IMR-90 (cell line): ENCODE results near the gene GAS7.

ENCODE experiments used
- BHLHE40 ChIP-seq: fragments of 150-350 bp; IDR thresholded peaks from 2 replicates; pipeline ENCODE4 v1.6.1; 2016; ENCODE audit warnings: mild to moderate bottlenecking, low read depth, low read length
- FOS ChIP-seq: fragments of 150-350 bp; IDR thresholded peaks from 2 replicates; pipeline ENCODE4 v1.6.1; 2016; ENCODE audit warnings: low read depth, low read length
- MXI1 ChIP-seq: IDR thresholded peaks from 2 replicates; pipeline ENCODE4 v1.6.1; 2012; ENCODE audit warnings: low read depth, mild to moderate bottlenecking, low read length, moderate library complexity, borderline replicate concordance
- POLR2A ChIP-seq: IDR thresholded peaks from 2 replicates; pipeline ENCODE4 v1.6.1; 2012; ENCODE audit warnings: mild to moderate bottlenecking, low read depth, low read length
- RAD21 ChIP-seq: IDR thresholded peaks from 2 replicates; pipeline ENCODE4 v1.6.1; 2012; ENCODE audit warnings: low read length, improper control_type of control experiment
- RCOR1 ChIP-seq: IDR thresholded peaks from 2 replicates; pipeline ENCODE4 v1.6.1; 2012; ENCODE audit warnings: mild to moderate bottlenecking, low read length, improper control_type of control experiment; ENCODE audit not compliant: insufficient replicate concordance
- RFX5 ChIP-seq: IDR thresholded peaks from 2 replicates; pipeline ENCODE4 v1.8.0; 2012; ENCODE audit warnings: low read depth, mild to moderate bottlenecking, low read length, moderate library complexity
- TF ChIP-seq, protein P1 (sequence below): conservative IDR thresholded peaks from 2 replicates; pipeline ENCODE4 v1.5.1; 2012; ENCODE audit warnings: mild to moderate bottlenecking, low read depth, low read length, improper control_type of control experiment
- TF ChIP-seq, protein P2 (sequence below): fragments of 150-350 bp; IDR thresholded peaks from 2 replicates; pipeline ENCODE4 v1.6.1; 2017; ENCODE audit warnings: mild to moderate bottlenecking, antibody characterized with exemption, low read length, low read depth
- TF ChIP-seq, protein P3 (sequence below): fragments of 150-350 bp; IDR thresholded peaks from 2 replicates; pipeline ENCODE4 v1.6.1; 2016; ENCODE audit warnings: low read depth, mild to moderate bottlenecking, low read length, moderate library complexity, borderline replicate concordance

DNA sequence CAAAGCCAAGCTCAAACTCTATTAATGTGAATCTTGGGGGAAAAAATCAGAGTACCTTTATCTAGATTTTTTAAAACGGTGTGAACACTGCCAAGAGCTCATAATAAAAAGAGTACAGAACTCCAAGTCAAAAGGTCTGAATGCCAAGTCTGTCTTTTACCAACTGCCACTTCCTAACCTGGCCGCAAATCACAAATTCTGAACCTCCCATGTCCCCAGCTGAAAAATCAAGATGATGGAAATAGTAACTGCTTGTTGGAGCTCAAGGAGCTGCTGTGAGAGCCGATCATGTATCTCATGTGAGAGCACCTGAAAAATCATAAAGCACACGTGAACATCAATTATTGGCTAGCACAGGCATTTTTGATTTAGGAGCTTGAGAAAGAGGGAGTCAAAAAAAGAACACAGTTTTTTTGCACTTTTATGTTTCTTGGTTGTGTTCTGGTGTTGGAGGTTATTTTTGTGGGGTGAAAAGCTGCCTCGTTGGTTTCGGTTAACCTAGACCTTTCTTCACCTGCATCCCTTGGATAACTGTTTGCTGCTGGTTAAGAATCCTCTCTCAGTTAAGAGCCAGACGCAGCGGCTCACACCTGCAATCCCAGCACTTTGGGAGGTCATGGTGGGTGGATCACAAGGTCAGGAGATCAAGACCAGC, 50.5 kb downstream of the GAS7 start:
- TF ChIP-seq BHLHE40 (no peak), RCOR1 (no peak), MXI1 (no peak), RAD21 (no peak), POLR2A (no peak), RFX5 (no peak), FOS (no peak)
- TF ChIP-seq, protein P1, sequence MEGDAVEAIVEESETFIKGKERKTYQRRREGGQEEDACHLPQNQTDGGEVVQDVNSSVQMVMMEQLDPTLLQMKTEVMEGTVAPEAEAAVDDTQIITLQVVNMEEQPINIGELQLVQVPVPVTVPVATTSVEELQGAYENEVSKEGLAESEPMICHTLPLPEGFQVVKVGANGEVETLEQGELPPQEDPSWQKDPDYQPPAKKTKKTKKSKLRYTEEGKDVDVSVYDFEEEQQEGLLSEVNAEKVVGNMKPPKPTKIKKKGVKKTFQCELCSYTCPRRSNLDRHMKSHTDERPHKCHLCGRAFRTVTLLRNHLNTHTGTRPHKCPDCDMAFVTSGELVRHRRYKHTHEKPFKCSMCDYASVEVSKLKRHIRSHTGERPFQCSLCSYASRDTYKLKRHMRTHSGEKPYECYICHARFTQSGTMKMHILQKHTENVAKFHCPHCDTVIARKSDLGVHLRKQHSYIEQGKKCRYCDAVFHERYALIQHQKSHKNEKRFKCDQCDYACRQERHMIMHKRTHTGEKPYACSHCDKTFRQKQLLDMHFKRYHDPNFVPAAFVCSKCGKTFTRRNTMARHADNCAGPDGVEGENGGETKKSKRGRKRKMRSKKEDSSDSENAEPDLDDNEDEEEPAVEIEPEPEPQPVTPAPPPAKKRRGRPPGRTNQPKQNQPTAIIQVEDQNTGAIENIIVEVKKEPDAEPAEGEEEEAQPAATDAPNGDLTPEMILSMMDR = no peak
- TF ChIP-seq, protein P2, sequence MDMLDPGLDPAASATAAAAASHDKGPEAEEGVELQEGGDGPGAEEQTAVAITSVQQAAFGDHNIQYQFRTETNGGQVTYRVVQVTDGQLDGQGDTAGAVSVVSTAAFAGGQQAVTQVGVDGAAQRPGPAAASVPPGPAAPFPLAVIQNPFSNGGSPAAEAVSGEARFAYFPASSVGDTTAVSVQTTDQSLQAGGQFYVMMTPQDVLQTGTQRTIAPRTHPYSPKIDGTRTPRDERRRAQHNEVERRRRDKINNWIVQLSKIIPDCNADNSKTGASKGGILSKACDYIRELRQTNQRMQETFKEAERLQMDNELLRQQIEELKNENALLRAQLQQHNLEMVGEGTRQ = no peak
- TF ChIP-seq, protein P3, sequence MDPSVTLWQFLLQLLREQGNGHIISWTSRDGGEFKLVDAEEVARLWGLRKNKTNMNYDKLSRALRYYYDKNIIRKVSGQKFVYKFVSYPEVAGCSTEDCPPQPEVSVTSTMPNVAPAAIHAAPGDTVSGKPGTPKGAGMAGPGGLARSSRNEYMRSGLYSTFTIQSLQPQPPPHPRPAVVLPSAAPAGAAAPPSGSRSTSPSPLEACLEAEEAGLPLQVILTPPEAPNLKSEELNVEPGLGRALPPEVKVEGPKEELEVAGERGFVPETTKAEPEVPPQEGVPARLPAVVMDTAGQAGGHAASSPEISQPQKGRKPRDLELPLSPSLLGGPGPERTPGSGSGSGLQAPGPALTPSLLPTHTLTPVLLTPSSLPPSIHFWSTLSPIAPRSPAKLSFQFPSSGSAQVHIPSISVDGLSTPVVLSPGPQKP = no peak
